NCI-H345 treated with DMSO at 0.1 percent for 48 hours (cell line): ENCODE data around the gene FOXA1.

ENCODE experiments used
- DNase-seq: peaks from one replicate; lab custom pipeline; 2025; ENCODE audit not compliant: unreplicated experiment; lab: John Stamatoyannopoulos, UW

FOXA1 gene

DNA sequence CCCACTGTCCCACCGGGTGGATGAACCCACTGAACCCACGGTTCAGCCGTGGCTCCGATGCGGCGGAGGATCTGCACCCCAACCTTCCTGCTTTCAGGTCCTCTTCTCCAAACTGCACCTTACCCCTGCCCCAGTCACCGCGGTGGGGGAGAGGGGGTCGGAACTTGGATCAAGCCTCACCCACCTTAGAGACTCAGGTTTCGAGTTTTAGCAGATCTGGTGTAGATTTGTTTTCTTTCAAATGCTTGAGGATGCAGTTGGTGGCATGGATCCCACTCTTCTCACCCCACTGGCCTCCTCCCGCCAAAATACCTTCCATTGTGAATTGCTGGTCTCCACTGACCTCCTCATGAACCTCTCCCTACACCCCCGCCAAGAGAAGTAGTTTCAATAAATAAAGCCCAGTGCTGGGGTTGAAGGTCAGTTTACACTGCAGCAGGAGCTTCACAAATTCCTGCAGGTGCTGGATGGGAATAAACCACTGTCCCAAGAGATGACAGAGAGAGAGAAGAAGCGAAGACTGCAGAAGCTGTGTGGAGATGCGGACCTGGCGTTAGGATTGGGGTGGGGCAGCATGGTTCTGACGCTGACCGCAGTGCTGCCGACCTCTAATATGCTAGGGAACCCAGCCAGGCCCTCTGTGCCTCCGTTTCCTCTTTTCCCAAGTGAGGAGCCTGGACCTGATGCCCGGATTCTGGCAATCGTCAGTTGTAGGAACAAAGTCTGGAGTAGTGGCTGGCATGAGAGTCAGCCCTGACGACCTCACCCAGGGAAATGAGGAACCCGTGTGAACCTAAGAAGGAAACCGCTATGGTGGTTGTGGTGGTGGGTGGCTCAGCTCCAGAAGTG lies 7.8 kb upstream of the FOXA1 start:
- no peak for DNase-seq

- DNase-seq, result no peak
Observed at GRCh38 chr14:37601865-37602264, 6.8 kb upstream of the FOXA1 start.

- no peak for DNase-seq
Observed at GRCh38 chr14:37600880-37601741, 6.1 kb upstream of the FOXA1 start.

- peak; percentile 38 for DNase-seq
Observed at GRCh38 chr14:37599507-37600368, 4.7 kb upstream of the FOXA1 start.

GRCh38 chr14:37598747-37599506 lies 3.9 kb upstream of the FOXA1 start:
- DNase-seq, result no peak

GRCh38 chr14:37597914-37598746 lies 3.1 kb upstream of the FOXA1 start:
- no peak for DNase-seq

DNA sequence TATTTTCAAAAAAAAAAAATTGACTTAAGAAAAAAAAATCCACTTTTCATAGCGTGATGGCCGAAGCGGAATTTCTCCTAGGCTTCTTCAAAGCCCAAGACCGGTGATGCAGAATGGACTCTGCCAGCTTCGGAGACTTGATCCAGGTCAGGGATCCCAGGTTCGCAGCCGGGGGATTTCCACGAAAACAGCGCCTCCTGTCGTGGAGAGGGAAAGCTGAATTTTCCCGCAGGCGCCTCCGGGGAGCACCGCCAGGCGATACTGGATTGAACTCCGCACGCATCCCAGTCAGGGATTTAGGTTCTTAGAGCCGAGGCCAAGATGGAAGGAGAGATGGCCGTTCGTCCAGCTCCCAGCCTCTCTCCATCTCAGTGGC lies 2.5 kb upstream of the FOXA1 start:
- peak; percentile 43 for DNase-seq

DNA sequence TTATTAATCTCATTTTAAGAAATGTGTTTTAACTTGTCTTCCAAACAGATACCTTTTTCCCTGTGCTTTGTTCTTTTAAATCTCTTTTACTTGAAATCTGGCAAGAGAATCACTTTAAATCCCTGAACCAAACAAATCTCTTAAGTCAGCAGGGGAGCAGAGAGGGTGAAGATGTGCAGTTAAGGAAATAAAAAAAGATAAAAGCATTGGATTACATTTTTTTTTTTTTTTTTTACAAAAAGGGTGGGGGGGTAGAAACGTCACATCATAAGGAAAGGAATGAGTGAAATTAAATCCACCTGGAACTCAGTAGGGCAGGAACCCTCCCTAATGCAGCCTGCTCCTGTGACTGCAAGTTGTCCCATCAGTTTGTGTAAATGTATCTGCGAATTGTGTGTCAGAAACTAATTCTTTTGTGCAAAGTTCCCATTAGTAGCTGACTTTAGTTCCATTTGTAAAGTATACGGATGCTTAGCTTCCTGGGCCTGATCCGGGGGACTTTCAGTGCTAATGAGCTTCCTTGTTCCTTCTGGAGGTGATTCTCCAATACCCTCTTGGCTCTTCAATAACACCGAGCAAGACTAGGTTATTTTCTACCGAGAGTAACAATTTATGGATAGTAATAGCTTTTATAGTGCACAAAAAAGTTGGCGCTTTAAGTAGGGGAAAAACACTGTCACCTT lies 1.9 kb upstream of the FOXA1 start:
- no peak for DNase-seq

- peak; percentile 90 for DNase-seq
Observed at GRCh38 chr14:37595809-37596621, 966 bp upstream of the FOXA1 start.

DNA sequence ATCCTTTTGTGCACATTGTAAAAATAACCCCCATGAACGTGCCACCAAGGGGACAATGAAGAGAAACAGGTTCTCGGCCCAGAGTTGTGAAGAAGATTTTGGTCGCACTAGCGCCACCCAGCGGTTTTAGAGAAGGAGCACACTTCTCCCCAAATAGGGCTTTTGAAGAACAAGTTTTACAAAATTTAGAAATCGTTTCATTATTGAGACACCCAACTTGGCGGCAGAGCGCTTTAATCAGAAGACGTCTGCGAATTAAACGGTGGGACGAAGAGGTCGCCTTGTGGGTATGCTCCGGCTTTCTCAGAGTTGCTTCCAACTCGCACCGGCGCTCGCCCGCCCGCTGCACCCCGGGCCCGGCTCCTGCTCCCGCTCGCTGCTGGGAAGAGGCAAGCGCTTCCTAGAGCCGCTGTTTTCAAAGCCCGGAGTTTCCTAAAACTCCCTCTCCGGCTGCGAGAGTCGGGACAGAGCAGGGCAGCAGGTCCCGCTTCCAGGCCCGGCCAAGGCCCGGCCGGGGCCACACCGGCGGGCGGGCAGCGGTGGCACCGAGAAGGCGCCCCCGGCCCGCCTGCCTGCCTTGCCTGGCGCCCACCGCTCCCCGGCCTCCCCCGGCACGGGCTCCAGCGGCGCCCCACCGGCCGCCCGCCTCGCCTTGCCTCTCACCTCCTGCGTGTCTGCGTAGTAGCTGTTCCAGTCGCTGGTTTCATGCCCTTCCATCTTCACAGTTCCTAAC lies 645 bp downstream of the FOXA1 start:
- peak; percentile 84 for DNase-seq

DNA sequence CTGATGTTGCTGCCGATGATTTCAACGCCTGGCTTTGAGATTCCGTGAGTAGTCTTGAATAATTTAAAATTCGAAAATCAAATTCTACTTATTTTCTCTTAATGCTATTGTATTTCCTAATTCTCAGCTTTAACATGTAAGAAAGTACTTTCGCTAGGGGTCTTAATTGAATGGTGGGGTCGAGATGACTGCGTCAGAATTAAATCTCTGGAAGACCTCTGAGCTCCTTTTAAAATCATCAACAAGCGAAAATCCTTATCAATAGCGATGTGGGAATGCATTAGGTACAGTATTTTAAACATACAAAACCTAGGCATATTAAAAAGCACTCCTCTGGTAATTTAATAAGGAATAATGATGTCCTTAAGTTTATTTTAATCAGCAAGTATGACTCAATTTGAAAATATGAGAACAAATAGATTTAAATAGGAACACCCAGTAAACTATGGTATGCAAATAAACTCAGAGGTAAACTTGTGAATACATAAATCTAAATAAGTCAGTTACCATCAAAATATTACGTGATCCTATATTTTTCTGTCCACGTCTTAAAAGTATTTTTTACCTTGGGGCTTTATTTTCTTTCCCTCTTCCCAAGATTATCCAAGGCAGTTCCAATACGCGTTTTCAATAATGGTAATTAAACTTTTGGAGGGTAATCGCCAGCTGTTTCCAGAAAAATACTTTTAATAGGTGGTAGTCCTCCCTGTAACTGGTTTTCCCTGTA lies 1.4 kb downstream of the FOXA1 start:
- peak; percentile 54 for DNase-seq

- peak; percentile 57 for DNase-seq
Observed at GRCh38 chr14:37592482-37593408, 2.3 kb downstream of the FOXA1 start.

- peak; percentile 53 for DNase-seq
Observed at GRCh38 chr14:37591941-37592481, 3.0 kb downstream of the FOXA1 start.

DNA sequence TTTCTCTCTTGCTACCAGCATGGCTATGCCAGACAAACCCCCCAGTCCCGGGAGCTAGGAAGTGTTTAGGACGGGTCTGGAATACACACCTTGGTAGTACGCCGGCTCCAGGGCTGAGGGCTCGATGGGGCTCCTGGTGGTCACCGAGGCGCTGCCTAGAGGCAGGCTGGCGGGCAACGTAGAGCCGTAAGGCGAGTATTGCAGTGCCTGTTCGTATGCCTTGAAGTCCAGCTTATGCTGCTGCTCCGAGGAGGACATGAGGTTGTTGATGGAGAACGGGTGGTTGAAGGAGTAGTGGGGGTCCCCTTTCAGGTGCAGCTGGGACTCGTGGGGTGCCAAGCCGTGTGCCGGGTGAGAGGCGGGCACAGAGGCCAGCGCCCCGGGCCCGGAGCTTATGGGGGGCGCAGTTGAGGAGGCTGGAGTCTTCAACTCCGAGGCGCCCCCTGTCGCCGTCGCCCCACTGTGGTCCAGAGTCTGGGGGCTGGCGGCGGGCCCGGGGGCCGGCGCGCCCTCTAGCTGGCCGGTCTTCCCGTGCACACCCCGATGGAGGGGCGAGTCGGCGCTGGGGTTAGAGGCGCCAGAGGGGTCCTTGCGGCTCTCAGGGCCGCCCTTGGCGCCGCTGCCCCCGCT lies 3.6 kb downstream of the FOXA1 start:
- peak; percentile 74 for DNase-seq
